HG02852 (cell line): ENCODE results near the gene GNAQ.
"Not testable (repeated sequence)": the region's sequence is repeated elsewhere in the genome, so short reads cannot be mapped to it uniquely, and the experiment has no call there.

Experiments used
- ATAC-seq: cut with Tn5 transposase; IDR thresholded peaks from one replicate; pipeline ENCODE4 v1.9.1; 2021; ENCODE audit warnings: mild to moderate bottlenecking, moderate library complexity; ENCODE audit not compliant: unreplicated experiment

The GNAQ gene

DNA sequence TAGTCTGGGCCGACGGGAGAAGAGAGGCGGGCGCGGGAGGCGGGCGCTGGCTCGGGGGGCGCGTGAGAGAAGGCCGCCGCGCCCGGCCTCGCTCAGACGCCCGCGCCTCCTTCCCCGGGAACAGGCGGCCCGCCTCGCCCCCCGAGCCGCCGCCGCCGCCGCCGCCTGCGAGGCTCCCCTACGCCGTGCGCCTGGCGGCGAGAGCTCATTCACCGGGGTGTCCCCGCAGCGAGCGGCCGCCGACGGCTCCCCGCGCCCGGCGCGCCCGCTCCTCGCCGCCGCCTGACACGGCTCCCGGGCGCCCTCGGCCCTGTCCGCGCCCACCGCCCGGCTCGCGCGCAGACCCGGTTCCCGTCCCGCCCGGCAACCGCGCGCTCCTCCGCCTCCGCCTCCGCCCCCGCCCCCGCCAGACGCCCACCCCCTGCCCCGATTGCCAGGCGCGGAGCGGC, at the start of gene GNAQ:
GNAQ (minus strand) TSS at position 368 of the 449 bp plus-strand sequence. CDS start 576 bp downstream, outside the sequence.
- ATAC-seq: no peak

DNA sequence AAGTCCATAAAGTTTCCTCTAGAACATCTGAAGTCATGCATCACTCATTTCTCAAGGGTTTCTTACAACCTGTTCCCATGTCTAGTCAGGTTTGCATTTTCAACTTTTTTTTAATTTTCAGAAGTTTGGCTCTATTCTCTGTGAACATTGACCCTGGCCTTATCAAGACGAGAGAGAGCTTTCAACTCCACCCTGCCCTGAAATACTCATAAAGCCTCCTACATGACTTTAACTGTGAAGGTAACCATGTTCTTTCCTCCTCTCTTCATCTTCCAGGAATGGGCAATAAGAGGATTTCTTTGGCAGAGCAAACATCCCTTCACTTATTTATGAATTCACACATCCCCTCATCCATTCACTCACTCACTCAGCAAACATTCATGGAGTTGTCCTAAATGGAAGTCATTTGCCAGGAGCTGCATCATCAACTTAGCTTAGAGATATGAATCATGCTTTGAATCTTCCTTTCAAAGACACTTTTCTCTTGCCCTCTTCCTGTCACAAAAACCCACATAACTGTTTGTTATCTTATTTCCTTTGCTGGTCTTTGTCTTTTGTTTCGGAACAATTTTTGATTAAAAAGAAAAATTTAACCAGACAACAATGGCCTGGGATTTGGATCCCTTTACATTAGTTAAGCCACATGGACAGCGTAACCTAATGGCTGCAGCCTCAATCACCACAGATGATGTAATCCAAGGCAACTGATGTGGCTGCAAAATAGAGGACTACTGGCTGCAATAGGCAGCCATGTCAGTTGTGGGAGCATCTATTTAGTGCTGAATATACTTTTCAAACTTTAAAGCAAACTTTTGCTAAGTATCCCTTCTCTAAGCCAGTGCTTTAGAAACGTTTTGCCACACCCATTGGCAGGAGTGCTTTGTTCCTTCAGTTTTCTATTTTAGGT, 43.0 kb upstream of the GNAQ start:
- no peak for ATAC-seq

DNA sequence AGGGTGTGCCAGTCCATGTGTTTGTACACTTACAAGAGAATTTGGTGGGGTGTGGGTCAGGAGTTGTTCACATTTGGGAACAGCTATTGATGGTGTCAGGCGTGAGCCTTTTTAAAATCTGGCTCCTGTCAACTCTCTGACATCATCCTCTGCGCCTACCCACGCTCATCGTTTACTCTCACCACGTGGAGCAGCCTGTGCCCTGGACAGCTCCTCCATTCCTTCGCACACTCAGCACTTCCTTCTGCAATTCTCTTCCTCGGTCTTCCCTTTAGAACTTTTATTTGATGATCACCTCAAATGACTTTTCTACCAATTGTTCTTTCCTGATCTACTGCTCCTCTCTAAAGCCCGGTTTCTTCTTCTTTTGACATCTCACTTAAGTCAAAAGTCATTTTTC, 42.1 kb upstream of the GNAQ start:
- ATAC-seq: no peak

DNA sequence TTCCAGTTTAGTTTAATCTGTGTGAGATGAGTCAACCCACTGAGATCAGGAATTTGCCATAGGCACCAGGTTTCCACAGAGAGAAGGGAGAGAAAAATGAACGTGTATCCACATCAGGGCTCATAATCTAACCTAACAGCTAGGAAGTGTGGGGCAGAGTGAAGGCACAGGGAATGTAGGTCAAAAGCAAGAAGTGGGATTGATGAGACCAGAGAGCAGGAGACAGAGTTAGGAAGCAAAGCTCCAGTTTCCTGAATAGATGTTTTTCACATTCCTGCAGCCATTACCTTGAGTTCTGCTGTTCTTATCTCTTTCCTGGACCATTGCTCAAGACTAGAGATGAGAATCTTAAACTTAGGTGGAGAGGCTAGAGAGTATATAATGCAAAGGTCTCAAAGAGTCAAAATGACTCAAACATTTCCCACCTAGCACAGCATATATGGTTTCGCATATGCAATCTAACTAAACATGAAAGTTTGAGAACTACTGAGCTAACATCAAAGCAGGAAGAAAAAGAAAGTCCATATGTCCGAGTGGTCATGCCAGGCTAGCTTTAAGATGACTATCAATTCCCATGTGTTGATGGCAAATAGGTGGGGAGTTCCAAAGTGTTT, 41.1 kb upstream of the GNAQ start:
- ATAC-seq: no peak

DNA sequence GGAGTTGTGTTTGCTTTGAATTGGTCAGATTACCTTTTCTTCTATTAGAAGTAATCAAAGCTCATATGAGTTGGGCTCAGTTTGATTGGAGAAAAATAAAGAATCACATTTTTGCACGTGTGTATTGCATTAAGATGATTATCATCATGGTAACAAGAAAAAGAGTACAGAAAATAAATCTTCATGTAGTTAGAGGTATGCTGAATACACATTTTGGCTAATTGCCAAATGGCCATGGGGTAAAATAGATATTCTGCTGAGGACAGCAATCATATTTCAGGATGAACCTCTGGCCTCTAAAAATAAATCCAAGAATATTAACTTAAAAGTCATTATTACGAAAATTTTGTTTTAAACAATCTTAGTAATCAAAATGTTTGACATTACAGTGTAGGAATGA, 38.9 kb upstream of the GNAQ start:
- ATAC-seq: no peak

DNA sequence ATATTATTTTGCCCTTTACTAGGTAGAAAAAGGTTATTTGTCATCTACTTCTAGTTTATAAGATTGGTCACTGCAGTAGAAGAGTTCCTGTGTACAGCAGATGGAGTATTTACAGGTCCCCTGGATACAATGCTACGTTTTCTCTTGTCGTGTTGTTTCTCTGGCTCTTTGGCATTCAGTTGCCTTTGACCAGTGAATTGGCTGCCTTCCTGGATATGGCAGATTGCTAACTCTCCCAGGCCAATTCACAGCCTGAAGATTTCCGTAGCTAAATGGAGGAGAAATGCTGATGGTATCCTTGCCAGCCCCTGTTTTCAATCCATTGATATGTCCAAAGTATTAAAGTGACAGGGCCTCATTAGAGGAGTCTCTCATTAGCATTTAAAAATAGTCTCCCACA, 32.5 kb upstream of the GNAQ start:
- no peak for ATAC-seq

DNA sequence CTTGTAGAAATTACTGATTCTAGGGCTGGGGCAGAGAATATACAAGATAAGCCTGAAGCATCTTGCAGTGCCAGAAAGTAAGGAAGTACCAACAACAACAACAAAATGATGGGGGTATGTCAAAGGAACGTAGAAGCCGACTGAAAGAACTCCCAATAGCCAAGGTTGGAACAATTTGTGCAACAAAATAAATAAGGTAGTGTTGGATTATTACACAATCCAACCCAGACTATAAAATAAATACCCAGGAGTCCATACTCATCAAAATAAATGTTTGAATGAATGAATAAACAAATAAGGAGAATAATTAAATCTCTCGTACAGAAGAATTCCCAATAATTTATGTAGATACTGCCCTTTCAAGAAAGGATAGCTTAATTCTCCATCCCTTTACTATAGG, 31.1 kb upstream of the GNAQ start:
- no peak for ATAC-seq

DNA sequence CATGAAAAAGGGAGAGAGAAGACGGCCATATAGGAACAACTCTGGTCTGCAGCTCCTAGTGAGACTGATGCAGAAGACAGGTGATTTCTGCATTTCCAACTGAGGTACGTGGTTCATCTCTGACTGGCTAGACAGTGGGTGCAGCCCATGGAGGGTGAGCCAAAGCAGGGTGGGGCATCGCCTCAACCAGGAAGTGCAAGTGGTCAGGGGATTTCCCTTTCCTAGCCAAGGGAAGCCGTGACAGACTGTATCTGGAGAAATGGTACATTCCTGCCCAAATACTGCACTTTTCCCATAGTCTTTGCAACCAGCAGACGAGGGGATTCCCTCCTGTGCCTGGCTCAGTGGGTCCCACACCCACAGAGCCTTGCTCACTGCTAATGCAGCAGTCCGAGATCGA, 22.6 kb upstream of the GNAQ start:
- not testable (repeated sequence) for ATAC-seq

DNA sequence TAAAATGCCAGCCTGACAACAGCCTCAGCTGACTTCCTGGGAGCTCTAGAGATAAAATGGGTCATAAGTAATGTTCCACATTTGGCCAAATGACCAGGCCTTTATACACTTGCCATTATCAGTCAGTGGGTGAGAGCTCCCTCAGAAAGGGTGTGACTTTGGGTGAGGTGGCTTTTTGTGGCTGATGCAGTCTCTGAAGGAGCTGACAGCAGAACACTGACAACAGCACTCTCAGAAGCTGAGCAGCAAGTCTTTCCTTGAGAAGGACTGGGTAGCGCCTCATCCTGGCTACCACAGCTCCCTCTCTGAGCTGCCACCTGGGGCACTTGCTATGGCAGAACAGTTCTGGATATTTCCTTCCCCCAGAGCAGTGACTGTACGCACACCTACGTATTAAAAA, 22.0 kb upstream of the GNAQ start:
- ATAC-seq: no peak

DNA sequence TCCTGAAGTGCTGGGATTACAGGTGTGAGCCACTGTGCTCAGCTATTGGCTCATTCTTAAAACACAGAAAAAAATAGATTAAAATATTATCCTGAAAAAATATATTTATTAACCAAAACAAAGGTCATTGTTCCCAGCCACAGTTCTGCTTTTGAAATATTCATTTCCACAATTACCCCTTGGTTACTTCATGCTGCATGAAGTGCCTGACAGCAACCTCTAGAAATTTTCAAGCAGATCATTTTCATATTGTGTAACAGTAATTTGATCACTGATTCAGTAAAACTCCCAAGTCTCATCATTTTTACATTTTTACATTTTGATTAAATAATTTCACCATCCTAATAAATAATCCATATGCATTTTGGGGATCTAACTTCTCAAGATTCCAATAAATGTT, 18.8 kb upstream of the GNAQ start:
- no peak for ATAC-seq

DNA sequence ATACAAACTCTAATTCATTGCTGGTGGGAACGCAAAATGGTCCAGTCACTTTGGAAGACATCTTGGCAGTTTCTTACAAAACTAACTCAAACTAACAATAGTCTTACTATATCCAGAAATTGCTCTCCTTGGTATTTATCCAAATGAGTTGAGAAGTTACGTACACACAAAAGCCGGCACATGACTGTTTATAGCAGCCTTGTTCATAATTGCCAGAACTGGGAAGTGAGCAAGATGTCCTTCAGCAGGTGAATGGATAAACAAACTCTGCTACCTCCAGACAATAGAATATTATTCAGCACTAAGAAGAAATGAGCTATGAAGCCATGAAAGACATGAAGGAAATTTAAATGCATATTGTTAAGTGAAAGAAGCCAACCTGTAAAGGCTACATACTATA, 17.9 kb upstream of the GNAQ start:
- ATAC-seq: no peak

DNA sequence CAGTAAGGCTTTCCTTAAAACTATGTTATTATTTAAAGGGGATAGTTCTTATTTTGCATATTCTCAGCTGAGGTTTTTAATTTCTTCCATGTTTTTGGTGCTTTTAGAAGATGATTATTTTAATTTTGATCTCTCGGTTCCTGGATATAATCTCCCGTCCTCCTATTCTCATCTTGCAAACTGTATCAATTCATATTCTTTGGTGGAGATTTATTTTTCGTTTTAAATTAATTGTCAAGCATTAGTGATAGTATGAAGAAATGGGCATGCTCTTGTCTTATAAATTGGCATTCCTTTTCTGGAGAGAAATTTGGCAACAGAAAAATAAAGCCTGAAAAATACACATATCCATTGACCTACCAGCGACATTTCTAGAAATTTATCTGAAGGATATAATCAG, 15.5 kb upstream of the GNAQ start:
- ATAC-seq: no peak

DNA sequence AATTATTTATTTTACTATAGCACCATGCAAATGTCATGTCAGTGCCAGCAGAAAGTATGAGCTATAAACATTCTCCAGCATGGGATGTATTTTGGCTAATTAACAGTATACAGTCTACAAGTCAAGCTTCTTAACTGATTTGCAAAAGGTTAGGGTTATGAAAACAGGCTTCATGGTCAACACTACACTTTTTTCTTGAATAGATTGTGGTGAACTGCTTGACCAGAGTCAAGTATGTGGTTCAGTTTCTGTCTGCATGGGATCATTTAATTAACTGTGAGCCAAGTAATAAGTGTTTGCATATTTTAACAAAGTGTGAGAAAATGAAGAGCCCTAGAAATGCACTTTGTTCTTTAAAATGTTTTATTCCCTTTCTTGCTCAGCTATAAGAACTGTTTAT, 14.5 kb upstream of the GNAQ start:
- no peak for ATAC-seq

DNA sequence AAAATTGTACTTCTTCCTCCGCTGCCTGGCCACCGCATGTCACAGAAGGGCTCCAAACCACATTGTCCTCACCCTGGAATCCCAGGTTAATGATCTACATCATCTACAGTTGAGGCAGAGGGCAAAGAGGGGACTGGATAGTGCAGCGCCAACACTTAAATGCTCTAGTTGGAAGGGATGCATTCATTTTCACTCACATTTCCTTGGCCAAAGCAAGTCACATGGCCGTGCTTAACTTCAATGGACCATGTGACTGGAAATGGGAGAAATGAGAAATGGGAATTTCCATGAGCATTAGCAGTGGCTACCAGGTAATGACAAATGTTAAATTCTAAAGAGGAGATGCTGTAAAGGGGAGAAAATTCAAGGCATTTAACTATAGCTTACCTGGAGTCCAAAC, 13.3 kb upstream of the GNAQ start:
- no peak for ATAC-seq

DNA sequence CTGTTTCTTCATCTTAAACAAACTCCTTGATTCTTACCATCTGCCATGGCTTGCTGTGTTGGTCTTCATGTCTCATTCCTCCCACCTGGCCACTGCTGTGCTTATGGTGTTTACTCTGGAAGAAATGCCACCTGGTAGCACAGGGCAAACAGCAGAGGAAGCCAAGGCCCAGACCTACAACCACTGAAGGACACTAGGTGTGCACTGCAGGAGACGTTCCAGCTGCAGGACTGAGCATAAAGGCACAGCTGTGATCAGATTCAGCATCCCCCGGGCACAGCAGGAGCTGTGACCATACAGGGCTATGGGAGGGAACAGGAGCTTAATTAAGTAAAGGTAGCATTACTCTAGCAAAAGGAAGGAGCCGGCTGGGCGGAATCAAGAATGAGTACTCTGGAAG, 12.6 kb upstream of the GNAQ start:
- ATAC-seq: no peak

DNA sequence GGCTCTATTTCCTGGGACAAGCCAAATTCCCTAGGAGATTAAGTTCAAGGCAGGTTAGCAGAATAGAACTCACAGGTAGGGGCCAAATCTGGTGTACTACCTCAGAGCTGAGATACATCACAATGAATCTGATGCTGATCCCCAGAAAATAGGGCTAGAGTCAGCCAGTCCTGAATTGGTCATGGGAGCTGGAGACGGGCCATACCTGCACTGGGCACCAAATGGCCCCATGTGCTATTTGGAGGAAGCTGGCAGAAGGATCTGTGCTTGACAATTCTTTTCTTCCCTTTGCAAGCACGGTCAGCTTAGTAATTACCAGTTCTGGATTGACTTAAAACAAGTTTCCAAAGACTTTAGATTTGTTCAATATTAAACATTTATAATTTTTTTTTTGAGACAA, 10.4 kb upstream of the GNAQ start:
- no peak for ATAC-seq

DNA sequence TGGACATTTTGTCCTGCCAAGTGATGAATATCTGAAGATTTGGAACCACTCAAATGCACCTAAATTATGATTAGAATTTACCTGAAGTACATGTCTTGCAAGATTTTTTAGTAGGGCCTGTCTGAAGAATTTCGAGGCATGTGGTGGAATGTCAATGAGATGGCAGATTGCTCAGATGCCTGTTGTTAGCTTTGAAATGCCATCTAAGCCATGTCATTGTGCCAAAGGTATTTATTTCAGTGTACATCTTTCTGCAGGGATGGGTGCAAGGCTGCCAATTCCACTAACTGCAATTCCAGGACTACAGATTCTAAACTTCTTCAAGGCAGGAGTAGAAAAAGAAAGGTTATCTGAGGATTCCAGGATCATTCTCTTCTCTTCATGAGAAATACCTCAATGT, 9.1 kb upstream of the GNAQ start:
- no peak for ATAC-seq

DNA sequence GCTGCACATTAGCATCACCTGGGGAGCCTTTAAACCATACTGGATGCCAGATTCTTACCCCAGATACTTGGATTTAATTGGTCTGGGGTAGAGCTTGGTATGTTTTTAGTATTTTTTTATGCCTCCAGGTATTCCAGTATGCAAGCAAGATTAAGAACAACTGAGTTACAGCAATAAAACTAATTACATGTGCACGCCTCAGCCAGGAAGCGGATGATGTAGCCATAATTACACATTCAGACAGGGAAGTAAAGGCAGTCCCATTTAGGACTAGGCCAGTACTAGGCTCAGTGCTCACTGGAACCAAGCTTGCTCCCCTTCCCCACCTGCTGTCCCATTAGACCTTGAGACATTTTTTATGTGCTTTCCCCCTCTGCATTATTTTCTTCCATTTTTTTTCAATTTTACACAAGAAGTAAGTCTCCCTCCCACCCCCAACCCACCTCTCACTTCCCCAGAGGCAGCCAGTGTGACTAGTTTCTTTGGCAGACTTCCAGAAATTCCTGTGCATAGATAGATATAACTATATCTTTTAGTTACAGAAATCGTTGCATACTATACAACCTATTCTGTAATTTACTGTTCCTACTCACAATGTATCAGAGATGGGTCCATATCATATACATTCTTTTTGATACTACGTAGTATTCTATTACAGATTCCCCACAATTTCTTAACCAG, 7.1 kb upstream of the GNAQ start:
- no peak for ATAC-seq

DNA sequence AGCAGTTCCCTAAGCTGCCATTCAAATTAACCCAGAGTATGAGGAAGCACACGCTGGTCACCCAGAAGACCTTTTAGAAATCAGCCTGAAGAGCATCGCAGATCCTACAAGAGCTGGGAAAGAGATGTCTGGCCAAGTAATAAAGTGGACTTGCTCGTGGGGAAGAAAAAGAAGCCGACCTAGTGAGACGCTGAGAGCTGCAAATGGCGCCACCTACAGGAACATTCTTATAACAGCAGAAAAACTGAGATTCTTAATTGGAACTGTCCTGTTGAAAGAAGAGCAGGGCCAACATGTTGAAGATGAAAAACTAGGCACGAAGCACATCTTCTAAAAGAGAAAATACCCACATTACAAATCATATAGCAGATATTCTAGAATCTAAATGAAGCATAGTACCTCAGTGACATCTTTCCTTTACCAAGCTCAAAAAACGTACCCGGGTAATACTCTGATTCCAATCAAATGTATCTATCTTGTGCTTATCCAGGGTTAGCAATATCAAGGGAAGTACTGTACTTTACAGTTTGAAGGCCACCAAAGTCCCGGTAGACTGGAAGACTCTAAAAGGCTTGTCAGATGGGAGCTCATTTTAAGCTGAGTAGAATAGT, 3.9 kb upstream of the GNAQ start:
- no peak for ATAC-seq

DNA sequence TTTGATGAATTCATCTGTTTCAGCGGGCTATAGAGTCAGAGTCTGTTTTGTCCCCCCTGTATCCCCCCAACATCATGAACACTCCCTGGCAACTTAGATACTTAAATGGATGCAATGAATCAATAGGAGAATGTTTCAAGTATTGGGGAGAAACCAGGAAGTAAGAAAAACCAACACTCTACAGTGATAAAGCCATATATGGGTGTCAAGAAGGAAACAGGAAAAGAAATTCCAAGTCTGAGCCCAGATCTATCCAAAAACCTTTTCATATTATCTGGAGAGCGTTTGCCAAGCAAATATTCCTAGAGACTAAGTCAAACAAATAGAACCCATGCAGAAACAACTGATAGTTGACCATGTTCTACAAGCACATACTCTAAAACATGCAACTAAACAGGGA, 2.3 kb upstream of the GNAQ start:
- no peak for ATAC-seq

DNA sequence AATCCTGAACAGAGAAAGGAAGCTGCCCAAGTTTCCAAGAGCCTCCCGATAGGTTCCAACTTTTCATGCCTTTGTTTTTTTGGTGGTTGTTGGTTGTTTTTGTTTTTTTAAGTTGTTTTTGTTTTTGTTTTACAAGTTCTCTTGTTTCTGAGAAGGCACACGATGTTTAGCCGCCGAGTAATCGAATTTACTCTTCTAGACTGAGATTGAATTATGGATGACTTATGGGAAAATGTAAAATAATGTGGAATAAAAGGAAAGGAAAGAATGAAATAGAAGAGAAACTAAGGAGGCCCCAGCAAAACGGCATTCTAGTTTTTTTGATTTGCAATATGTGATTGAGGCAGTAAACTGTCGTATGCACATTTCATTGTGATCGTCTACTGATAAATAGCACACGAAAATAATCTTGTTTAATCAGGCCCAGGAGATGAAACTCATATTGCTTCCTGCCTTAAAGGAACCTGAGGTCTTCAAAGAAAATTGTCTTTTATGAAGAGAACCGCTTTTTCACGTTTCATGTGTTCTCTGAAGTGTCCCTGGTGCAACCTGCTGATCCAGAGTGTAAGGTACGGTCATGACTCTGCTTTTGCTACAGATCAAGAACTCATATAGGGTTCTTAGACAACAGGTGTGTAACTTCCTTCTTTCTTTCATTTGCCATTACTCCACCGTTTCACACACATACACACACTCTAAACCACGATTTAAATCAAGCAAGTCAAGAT, 1.3 kb upstream of the GNAQ start:
- no peak for ATAC-seq
